ENCODE data around the gene SPEM3. TPM values are rescaled to one million over a fixed set of nuclear protein-coding genes. Genes with fewer than 3 reads are reported as not detected.
A peak's percentile ranks its signal among the peaks of the same experiment; 100 is the strongest.

The SPEM3 gene
- total RNA-seq, 4 donors from 2014 or later, result not detected

DNA sequence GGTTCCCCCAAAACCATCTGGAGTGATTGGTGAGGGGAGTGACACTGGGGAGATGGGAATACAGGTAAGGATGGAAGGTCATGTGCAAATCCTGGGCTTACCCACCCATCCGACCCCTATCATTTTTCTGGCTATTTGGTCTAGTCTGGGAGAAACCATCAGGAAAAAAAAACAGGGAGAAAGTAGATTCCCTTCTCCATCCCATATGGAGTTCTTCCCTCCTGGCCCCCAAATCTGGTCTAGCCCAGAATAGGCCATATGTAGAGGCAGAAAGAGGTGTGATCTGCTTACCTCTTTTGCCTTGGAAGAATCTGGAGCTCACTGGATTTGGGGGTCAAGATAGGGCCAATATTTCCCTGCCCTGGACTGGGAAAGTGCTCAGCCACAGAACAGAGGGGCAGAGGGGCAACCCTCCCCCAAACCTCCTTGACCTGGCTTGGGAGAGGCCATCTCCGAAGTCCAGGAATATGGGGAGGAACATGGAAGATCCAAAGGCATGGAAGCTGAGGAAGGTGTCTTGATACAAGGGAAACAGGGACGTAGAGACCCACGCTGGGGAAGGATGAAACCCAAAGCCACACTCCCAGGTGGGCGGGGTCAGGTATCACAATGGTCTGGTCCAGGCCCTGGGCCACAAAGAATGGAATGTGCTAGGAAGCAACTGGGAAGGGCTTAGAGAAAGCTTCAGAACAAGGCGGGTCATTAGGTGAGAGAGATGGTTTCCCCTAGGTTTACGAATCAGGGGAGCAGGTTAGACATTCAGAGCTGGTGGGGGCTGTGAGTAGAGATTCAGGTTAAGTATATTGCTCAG, 32.4 kb downstream of the SPEM3 start:
- TF ChIP-seq POLR2A (IDR thresholded peaks at IDR 0.05), result no peak
- Histone ChIP-seq H3K4me3 (no peak overlapping the region), H3K27me3 (no peaks in the 10 kb centered on the region), H3K9me3 (no peaks in the 10 kb centered on the region), H3K4me1 (peaks cover 8 to 12% of the 10 kb centered on the region in 2 donors), H3K27ac (peak overlapping the region in 2 of 4 donors; percentile 31 to 45), H3K36me3 (peaks cover 0 to 50% of the 10 kb centered on the region in 2 donors)
- in situ Hi-C loops (cut with MboI; ENCODE audit: low sequenced_read_pairs in 4 of 4) (no loop called here), intact Hi-C loops (cut with DNase I; ENCODE audit: low total_unique reads) (no loop called here)
- peak in 1 of 2 donors; percentile 62 for ATAC-seq
- DNase-seq, result peak in 1 of 2 donors; percentile 41

DNA sequence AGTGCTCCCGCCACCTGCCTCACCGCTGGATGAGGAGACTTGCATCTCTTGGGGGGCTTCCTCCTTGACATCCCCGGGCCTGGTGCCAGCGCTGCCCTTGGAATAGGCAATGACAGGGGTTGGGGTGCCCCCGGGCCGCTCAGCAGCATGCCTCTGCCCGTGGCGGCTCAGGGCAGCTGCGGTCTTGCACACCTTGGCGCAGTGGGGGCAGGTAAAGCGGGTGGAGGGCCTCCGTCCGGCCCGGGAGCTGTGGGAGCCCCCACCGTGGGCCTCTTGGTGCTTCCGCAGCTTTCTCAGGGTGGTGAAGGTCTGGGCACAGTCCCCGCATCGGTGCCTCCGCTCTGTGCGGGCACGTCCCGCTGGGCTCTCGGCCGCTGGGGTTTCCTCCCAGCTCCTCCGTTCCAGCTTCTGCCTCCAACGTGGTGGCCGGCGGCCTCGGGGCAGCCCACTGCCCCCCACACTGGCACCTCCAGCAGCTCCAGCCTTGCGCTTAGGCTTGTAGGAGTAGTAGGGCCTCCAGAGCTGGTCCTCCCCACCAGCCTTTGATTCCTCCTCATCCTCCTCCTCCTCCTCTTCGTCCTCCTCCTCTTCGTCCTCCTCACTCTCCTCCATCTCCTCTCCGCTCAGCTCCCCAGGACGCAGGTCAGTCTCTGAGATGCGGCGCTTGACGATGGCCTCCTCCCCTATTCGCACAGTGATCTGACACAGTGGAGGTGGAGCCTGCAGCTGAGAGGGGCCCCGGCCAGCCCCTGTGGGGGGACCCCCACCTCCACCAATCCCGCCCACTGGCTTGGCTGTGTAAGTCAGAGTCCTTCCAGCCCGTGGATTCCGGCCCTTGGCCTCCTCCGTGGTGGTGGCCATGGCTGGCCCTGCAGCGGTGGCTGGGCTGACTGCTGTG, 34.1 kb downstream of the SPEM3 start:
- Histone ChIP-seq H3K4me3 (no peak overlapping the region), H3K9me3 (no peaks in the 10 kb centered on the region), H3K36me3 (peaks cover 0 to 38% of the 10 kb centered on the region in 2 donors), H3K4me1 (peaks cover 19 to 22% of the 10 kb centered on the region in 2 donors), H3K27me3 (no peaks in the 10 kb centered on the region), H3K27ac (peak overlapping the region in 1 of 4 donors; percentile 11)
- ATAC-seq (no peak), DNase-seq (no peak)
- in situ Hi-C loops (cut with MboI; ENCODE audit: low sequenced_read_pairs in 4 of 4), result no loop called here
- intact Hi-C loops (cut with DNase I; ENCODE audit: low total_unique reads), result no loop called here
- TF ChIP-seq, protein P1, sequence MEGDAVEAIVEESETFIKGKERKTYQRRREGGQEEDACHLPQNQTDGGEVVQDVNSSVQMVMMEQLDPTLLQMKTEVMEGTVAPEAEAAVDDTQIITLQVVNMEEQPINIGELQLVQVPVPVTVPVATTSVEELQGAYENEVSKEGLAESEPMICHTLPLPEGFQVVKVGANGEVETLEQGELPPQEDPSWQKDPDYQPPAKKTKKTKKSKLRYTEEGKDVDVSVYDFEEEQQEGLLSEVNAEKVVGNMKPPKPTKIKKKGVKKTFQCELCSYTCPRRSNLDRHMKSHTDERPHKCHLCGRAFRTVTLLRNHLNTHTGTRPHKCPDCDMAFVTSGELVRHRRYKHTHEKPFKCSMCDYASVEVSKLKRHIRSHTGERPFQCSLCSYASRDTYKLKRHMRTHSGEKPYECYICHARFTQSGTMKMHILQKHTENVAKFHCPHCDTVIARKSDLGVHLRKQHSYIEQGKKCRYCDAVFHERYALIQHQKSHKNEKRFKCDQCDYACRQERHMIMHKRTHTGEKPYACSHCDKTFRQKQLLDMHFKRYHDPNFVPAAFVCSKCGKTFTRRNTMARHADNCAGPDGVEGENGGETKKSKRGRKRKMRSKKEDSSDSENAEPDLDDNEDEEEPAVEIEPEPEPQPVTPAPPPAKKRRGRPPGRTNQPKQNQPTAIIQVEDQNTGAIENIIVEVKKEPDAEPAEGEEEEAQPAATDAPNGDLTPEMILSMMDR (IDR thresholded peaks at IDR 0.05 in 4 of 5, conservative IDR thresholded peaks at IDR 0.05 in 1 of 5), result no peak
- no peak for TF ChIP-seq POLR2A (IDR thresholded peaks at IDR 0.05)

DNA sequence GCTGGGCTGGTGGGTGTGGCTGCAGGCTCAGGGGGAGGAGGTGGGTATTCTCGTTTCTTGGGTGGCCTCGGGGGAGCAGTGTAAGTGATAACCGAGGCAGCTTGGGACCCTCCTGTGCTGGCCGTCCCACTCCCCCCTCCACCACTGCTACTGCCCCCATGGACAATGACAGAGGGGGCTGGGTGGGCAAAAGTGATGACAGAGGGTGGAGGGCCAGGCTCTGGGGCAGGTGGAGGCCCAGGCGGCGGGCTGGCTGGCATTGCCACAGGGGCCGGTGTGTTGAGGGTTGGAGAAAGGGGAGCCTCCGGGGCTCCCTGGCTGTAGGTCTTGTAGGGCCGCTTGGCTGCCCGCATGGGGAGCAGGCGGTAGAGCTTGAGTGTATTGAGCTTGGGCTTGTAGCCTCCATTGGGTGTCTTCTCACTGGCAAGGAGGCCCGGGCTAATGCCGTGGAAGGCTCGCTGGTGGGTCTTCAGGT, 34.8 kb downstream of the SPEM3 start:
- in situ Hi-C loops (cut with MboI; ENCODE audit: low sequenced_read_pairs in 4 of 4) (no loop called here), intact Hi-C loops (cut with DNase I; ENCODE audit: low total_unique reads) (no loop called here)
- no peaks in the 10 kb centered on the region for H3K9me3 ChIP-seq
- H3K4me3 ChIP-seq, result no peak overlapping the region
- H3K36me3 ChIP-seq, result peaks cover 0 to 32% of the 10 kb centered on the region in 2 donors
- H3K27me3 ChIP-seq, result no peaks in the 10 kb centered on the region
- no peak for DNase-seq
- TF ChIP-seq, protein P1 (IDR thresholded peaks at IDR 0.05 in 4 of 5, conservative IDR thresholded peaks at IDR 0.05 in 1 of 5), result no peak
- no peak for TF ChIP-seq POLR2A (IDR thresholded peaks at IDR 0.05)
- ATAC-seq, result no peak
- H3K27ac ChIP-seq, result peak overlapping the region in 1 of 4 donors; percentile 11
- peaks cover 20 to 25% of the 10 kb centered on the region in 2 donors for H3K4me1 ChIP-seq

DNA sequence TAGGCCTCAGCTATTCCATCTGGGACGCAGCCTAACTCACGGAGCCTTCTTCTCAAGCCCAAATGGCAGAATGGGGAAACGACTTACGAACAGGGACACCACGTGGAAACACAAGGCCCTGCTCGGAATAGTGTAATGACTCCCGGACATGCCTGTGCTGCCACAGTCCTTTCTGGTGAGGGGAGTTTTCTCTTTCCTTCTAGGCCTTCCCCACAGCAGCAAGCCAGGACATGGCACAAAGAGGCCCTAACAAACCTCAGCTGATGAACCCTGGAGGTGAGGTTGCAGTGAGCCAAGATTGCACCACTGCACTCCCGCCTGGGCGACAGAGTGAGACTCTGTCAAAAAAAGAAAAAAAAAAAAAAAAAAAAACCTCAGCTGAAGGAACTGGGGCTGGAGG, 35.4 kb downstream of the SPEM3 start:
- DNase-seq (no peak), ATAC-seq (no peak)
- intact Hi-C loops (cut with DNase I; ENCODE audit: low total_unique reads) (no loop called here), in situ Hi-C loops (cut with MboI; ENCODE audit: low sequenced_read_pairs in 4 of 4) (no loop called here)
- Histone ChIP-seq H3K27ac (no peak overlapping the region), H3K27me3 (no peaks in the 10 kb centered on the region), H3K36me3 (peaks cover 0 to 31% of the 10 kb centered on the region in 2 donors), H3K9me3 (no peaks in the 10 kb centered on the region), H3K4me1 (peaks cover 20 to 25% of the 10 kb centered on the region in 2 donors), H3K4me3 (no peak overlapping the region)
- TF ChIP-seq POLR2A (IDR thresholded peaks at IDR 0.05), result no peak
- TF ChIP-seq, protein P1 (IDR thresholded peaks at IDR 0.05 in 4 of 5, conservative IDR thresholded peaks at IDR 0.05 in 1 of 5), result no peak

All from gastrocnemius medialis (tissue), 4 donors.